HG03196 (cell line): Measurements from ENCODE around the gene QRICH1.
"Not testable (repeated sequence)": the region's sequence is repeated elsewhere in the genome, so short reads cannot be mapped to it uniquely, and the experiment has no call there.

Experiments used
- ATAC-seq: cut with Tn5 transposase; IDR thresholded peaks from one replicate; pipeline ENCODE4 v1.9.1; 2021; ENCODE audit not compliant: unreplicated experiment

Gene QRICH1

GRCh38 chr3:49017971-49018706 is 75.7 kb downstream of the QRICH1 start, which contains the start of gene DALRD3:
Gene DALRD3 (minus strand): TSS chr3:49018580. CDS start chr3:49018564, 16 bp downstream.
- no peak for ATAC-seq

- no peak for ATAC-seq
Observed at GRCh38 chr3:49017229-49017970, 76.5 kb downstream of the QRICH1 start.

GRCh38 chr3:49016414-49017228 is 77.2 kb downstream of the QRICH1 start:
- no peak for ATAC-seq

- no peak for ATAC-seq
Observed at GRCh38 chr3:49015765-49016164, 78.1 kb downstream of the QRICH1 start.

- ATAC-seq = no peak
Observed at GRCh38 chr3:49015072-49015471, 78.8 kb downstream of the QRICH1 start.

GRCh38 chr3:49013738-49014660 is 79.9 kb downstream of the QRICH1 start:
- no peak for ATAC-seq

- no peak for ATAC-seq
Observed at GRCh38 chr3:49013113-49013737, 80.6 kb downstream of the QRICH1 start.

GRCh38 chr3:49012441-49013017 is 81.3 kb downstream of the QRICH1 start:
- ATAC-seq = no peak

GRCh38 chr3:49009396-49009795 is 84.5 kb downstream of the QRICH1 start:
- no peak for ATAC-seq

GRCh38 chr3:49008627-49009026 is 85.2 kb downstream of the QRICH1 start:
- not testable (repeated sequence) for ATAC-seq

GRCh38 chr3:49007771-49008528 is 85.9 kb downstream of the QRICH1 start:
- peak; percentile 40 for ATAC-seq

- peak; percentile 80 for ATAC-seq
Observed at GRCh38 chr3:49007068-49007770, 86.7 kb downstream of the QRICH1 start, which contains the start of gene WDR6. Gene WDR6 (plus strand): TSS chr3:49007391. CDS start chr3:49007432, 41 bp downstream.

- peak; percentile 3 for ATAC-seq
Observed at GRCh38 chr3:49006408-49007067, 87.3 kb downstream of the QRICH1 start.

GRCh38 chr3:49005998-49006397 is 87.9 kb downstream of the QRICH1 start:
- ATAC-seq = no peak

GRCh38 chr3:49005303-49005680 is 88.6 kb downstream of the QRICH1 start:
- ATAC-seq = no peak

GRCh38 chr3:49004352-49005302 is 89.2 kb downstream of the QRICH1 start:
- no peak for ATAC-seq
